Stomach smooth muscle (tissue), 2 donors: ENCODE data around the gene TTC8.

ENCODE experiments used
- H3K27ac ChIP-seq: one replicate; pipeline ENCODE4 v1.7.0; 2013; ENCODE audit warnings: mild to moderate bottlenecking, low read length, inconsistent platforms
- H3K27me3 ChIP-seq, 2 donors: one replicate each; pipeline ENCODE4 v1.7.0; 2013; ENCODE audit warnings: low read length in 2 of 2; ENCODE audit not compliant: insufficient read depth in 2 of 2, control insufficient read depth in 1 of 2
- H3K36me3 ChIP-seq, 2 donors: one replicate each; pipeline ENCODE4 v1.7.0; 2013; ENCODE audit warnings: low read length in 2 of 2; ENCODE audit not compliant: control insufficient read depth in 2 of 2, insufficient read depth in 2 of 2
- H3K4me1 ChIP-seq: one replicate; pipeline ENCODE4 v1.7.0; 2013; ENCODE audit warnings: low read length; ENCODE audit not compliant: control insufficient read depth, insufficient read depth
- H3K4me3 ChIP-seq, 2 donors: one replicate each; pipeline ENCODE4 v1.7.0; 2013; ENCODE audit warnings: low read length in 2 of 2
- H3K9ac ChIP-seq, 2 donors: one replicate each; pipeline ENCODE4 v1.7.0; 2013; ENCODE audit warnings: low read length in 2 of 2, mild to moderate bottlenecking in 1 of 2
- H3K9me3 ChIP-seq, 2 donors: one replicate each; pipeline ENCODE4 v1.7.0; 2013; ENCODE audit warnings: low read length in 2 of 2; ENCODE audit not compliant: control insufficient read depth in 2 of 2
- donor health status: healthy.
- donor health status: Pancreatic carcinoma.

The TTC8 gene

DNA sequence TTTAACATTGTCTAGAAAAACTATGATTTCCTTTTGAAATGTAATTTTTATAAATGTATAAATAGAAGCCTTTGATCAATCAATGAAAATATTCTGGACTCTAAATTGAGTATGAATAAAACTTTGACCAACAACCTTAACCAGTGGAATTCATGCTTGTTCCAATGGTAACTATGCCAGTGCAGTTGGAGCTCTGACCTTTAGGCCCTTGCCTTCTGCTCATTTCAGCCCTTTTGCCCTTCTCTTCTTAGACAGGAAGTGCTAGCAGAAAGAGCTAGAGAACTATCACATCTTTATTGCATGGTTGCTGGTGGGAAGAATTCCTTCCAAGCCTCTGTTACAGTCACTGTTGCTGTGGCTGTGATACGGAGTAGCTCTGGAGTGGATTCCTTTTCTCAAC lies 39.7 kb downstream of the TTC8 start:
- H3K4me3 ChIP-seq: no peak overlapping the region
- no peaks in the 10 kb centered on the region for H3K9me3 ChIP-seq
- H3K36me3 ChIP-seq: peaks cover 0 to 7% of the 10 kb centered on the region in 2 donors
- H3K27me3 ChIP-seq: no peaks in the 10 kb centered on the region
- H3K4me1 ChIP-seq: no peaks in the 10 kb centered on the region
- H3K27ac ChIP-seq: no peak overlapping the region
- no peak overlapping the region for H3K9ac ChIP-seq

DNA sequence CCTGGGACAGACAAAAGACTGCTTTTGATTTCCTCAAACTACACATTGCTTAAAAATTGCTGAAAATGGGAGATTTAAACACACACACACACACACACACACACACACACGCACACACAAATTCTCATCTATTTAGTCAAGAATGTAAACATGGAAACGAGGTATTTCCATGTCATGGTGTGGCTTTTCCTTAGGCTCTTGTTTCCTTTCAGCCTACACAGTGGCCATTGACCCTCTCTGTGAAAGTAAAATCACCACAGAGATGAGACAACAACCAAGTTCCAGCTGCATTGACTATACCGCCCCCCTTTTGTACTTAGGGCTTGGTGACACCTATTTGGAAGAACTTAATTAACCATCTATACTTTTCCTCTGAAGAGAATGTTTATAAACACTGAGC lies 41.9 kb downstream of the TTC8 start:
- Histone ChIP-seq H3K36me3 (peaks cover 4 to 19% of the 10 kb centered on the region in 2 donors), H3K27ac (no peak overlapping the region), H3K9me3 (no peaks in the 10 kb centered on the region), H3K4me1 (no peaks in the 10 kb centered on the region), H3K4me3 (no peak overlapping the region), H3K27me3 (no peaks in the 10 kb centered on the region), H3K9ac (no peak overlapping the region)

DNA sequence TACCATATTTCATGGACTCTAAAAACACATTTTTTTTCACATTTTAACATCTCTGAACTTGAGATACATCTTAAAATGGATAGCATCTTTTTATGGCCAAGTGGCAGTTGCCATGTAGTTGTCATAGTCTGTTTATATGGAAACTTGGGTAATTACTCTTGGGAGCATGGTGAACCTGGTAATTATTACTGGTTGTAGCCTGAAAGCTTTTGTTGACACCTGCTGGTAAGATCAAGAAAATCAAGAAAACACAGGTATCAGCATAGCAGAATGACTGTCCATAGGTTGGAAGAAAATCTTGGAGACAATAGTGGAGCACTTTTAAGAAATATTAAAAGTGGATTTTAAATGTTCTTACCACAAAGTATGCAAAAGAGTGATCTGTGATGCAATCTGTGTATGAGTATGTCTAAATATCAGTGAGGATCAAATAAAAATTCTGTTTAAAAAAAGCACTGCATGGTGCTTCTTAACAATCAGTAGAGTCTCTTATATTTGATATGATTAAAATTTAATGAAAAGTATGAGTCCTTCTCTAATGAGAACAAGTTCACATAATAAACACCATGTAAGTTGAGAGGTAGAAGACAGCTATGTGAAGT lies 44.2 kb downstream of the TTC8 start:
- Histone ChIP-seq H3K27ac (no peak overlapping the region), H3K36me3 (peaks cover 12 to 22% of the 10 kb centered on the region in 2 donors), H3K9me3 (no peaks in the 10 kb centered on the region), H3K9ac (no peak overlapping the region), H3K27me3 (no peaks in the 10 kb centered on the region), H3K4me3 (no peak overlapping the region), H3K4me1 (no peaks in the 10 kb centered on the region)

- no peak overlapping the region for H3K9ac ChIP-seq
- no peaks in the 10 kb centered on the region for H3K9me3 ChIP-seq
- H3K27me3 ChIP-seq: no peaks in the 10 kb centered on the region
- H3K27ac ChIP-seq: no peak overlapping the region
- peaks cover 12 to 22% of the 10 kb centered on the region in 2 donors for H3K36me3 ChIP-seq
- H3K4me3 ChIP-seq: no peak overlapping the region
- no peaks in the 10 kb centered on the region for H3K4me1 ChIP-seq
Observed at GRCh38 chr14:88870777-88871176, 46.3 kb downstream of the TTC8 start.

DNA sequence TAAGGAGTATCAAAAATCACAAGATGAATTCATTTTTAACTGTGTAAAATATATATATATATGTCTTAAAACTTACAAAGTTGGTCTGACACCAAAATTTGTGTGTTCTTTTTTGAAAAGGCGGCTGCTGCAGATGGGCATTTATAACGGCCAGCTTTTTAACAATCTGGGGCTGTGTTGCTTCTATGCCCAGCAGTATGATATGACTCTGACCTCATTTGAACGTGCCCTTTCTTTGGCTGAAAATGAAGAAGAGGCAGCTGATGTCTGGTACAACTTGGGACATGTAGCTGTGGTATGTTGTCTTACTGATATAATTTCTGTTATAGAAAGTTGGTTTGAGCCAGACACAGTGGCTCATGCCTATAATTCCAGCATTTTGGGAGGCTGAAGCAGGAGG lies 47.0 kb downstream of the TTC8 start:
- Histone ChIP-seq H3K9ac (no peak overlapping the region), H3K27me3 (no peaks in the 10 kb centered on the region), H3K4me1 (no peaks in the 10 kb centered on the region), H3K4me3 (no peak overlapping the region), H3K9me3 (no peaks in the 10 kb centered on the region), H3K27ac (no peak overlapping the region), H3K36me3 (peaks cover 12 to 22% of the 10 kb centered on the region in 2 donors)

DNA sequence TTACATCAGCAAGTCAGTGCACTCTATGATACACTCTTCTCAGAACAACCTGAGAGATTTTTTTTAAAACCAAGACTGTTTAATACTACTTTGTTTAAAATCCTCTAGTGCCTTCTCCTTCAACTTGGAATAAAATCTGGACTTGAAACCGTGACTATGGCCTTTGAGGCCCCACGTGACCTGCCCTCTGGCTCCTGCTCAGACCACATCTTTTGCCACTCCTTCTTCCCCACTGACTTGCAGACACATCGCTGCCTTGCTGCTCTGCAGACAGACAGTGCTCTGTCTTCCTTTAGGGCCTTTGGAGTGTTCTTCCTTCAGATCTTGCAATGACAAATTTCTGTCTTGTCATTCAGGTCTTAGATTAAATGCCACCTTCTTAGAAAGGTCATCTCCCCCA lies 48.5 kb downstream of the TTC8 start:
- no peaks in the 10 kb centered on the region for H3K9me3 ChIP-seq
- H3K4me3 ChIP-seq: no peak overlapping the region
- H3K27ac ChIP-seq: no peak overlapping the region
- H3K36me3 ChIP-seq: peaks cover 14 to 25% of the 10 kb centered on the region in 2 donors
- no peaks in the 10 kb centered on the region for H3K4me1 ChIP-seq
- H3K9ac ChIP-seq: no peak overlapping the region
- H3K27me3 ChIP-seq: no peaks in the 10 kb centered on the region

DNA sequence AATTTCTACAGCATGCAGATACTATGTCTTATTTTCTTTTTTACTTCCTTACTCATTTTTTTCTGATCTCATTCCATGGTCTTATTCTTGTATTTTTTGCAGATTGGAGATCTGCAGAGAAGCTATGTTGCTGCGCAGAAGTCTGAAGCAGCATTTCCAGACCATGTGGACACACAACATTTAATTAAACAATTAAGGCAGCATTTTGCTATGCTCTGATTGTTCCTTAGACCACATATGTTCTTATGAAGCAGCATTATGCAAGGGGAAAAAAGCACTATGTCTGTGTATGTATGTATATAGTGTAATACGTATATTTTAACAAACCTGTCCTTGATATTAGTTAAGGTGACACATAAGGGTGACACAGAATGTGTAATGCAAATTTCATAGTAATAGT lies 52.7 kb downstream of the TTC8 start:
- H3K9me3 ChIP-seq: no peaks in the 10 kb centered on the region
- no peak overlapping the region for H3K4me3 ChIP-seq
- peaks cover 8 to 15% of the 10 kb centered on the region in 2 donors for H3K36me3 ChIP-seq
- no peak overlapping the region for H3K27ac ChIP-seq
- H3K27me3 ChIP-seq: no peaks in the 10 kb centered on the region
- no peak overlapping the region for H3K9ac ChIP-seq
- no peaks in the 10 kb centered on the region for H3K4me1 ChIP-seq

DNA sequence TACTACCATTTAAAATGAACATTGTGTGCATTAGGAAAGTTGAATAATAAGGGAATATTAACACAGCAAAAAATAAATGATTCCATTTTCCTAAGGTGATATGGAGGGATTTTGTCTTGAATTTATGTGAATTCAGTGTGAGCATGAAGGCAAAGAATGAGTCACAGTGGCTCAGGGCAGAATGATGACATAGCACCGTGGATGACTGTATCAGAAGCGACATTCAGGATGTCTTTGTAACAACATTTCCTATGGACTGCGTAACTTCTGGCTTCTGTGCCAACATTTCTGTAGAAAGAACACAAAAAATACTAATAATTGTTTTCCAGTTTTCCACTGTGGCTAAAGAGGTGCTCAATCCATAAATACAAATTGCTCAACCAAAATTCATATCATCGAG lies 54.6 kb downstream of the TTC8 start:
- Histone ChIP-seq H3K36me3 (peaks cover 4 to 8% of the 10 kb centered on the region in 2 donors), H3K27me3 (no peaks in the 10 kb centered on the region), H3K4me3 (no peak overlapping the region), H3K27ac (no peak overlapping the region), H3K9me3 (no peaks in the 10 kb centered on the region), H3K4me1 (no peaks in the 10 kb centered on the region), H3K9ac (no peak overlapping the region)

GRCh38 chr14:88882236-88882635 lies 57.8 kb downstream of the TTC8 start:
- Histone ChIP-seq H3K27me3 (no peaks in the 10 kb centered on the region), H3K9ac (no peak overlapping the region), H3K36me3 (peaks cover 2 to 6% of the 10 kb centered on the region in 2 donors)

GRCh38 chr14:88895116-88895515 lies 70.7 kb downstream of the TTC8 start:
- no peak overlapping the region for H3K9ac ChIP-seq
- no peaks in the 10 kb centered on the region for H3K4me1 ChIP-seq
- no peaks in the 10 kb centered on the region for H3K36me3 ChIP-seq
- H3K27ac ChIP-seq: no peak overlapping the region
- H3K27me3 ChIP-seq: no peaks in the 10 kb centered on the region
- no peak overlapping the region for H3K4me3 ChIP-seq
- H3K9me3 ChIP-seq: no peaks in the 10 kb centered on the region

More at GRCh38 chr14:88882236-88882635, 57.8 kb downstream of the TTC8 start:
- H3K27ac ChIP-seq: no peak overlapping the region
- H3K4me1 ChIP-seq: no peaks in the 10 kb centered on the region
- no peak overlapping the region for H3K4me3 ChIP-seq
- no peaks in the 10 kb centered on the region for H3K9me3 ChIP-seq

DNA sequence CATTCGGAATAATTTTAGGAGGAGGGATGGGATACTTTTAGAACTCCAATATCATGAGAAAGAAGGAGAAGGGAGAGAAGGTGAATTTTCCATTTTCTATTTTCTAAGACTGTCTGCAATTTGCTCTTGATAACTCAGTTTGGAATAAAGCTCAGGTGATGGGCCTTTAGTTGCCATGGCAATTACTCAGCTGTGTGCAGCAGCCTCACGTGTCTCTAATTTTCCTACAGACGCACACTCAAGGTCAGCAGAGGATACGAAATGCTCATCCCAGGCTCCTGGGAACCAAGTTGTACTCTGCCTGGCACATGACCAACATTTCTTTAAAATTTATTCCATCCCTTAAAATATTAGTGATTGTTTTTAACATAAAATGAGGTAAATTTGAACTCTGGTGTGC lies 76.7 kb downstream of the TTC8 start:
- Histone ChIP-seq H3K27ac (no peak overlapping the region), H3K4me1 (no peaks in the 10 kb centered on the region), H3K9me3 (no peaks in the 10 kb centered on the region), H3K9ac (no peak overlapping the region), H3K4me3 (no peak overlapping the region), H3K27me3 (no peaks in the 10 kb centered on the region), H3K36me3 (no peaks in the 10 kb centered on the region)
